Testis (tissue), 3 donors: Measurements from ENCODE around the gene RNF141. TPM values are rescaled to one million over a fixed set of nuclear protein-coding genes. Genes with fewer than 3 reads are reported as not detected.

Experiments used
- DNase-seq: peaks from one replicate; pipeline ENCODE4 v3.0.0-alpha.2; 2019
- H3K27ac ChIP-seq, 2 donors: fragments of 200-600 bp; sonication (generic); one replicate each; pipeline ENCODE4 v1.5.1; 2019
- H3K27me3 ChIP-seq: fragments of 200-600 bp; sonication (generic); one replicate; pipeline ENCODE4 v1.5.1; 2019
- H3K36me3 ChIP-seq: fragments of 200-600 bp; sonication (generic); one replicate; pipeline ENCODE4 v1.5.1; 2017; ENCODE audit warnings: low read depth; ENCODE audit errors: missing control alignments
- H3K4me1 ChIP-seq: fragments of 200-600 bp; sonication (generic); one replicate; pipeline ENCODE4 v1.5.1; 2019
- H3K4me3 ChIP-seq, 2 donors: fragments of 200-600 bp; sonication (generic); one replicate each; pipeline ENCODE4 v1.5.1; 2017 to 2019
- H3K9me3 ChIP-seq: fragments of 200-600 bp; sonication (generic); one replicate; pipeline ENCODE4 v1.5.1; 2017
- CTCF ChIP-seq, 3 experiments: fragments of 450-650 bp in 2 of 3; fragments of 200-600 bp in 1 of 3; sonication (generic) in 1 of 3; IDR thresholded peaks; one replicate each; pipeline ENCODE4 v1.5.1; 2016 to 2019; ENCODE audit warnings: antibody characterized with exemption in 3 of 3, mild to moderate bottlenecking in 2 of 3, moderate library complexity in 1 of 3
- POLR2A ChIP-seq: fragments of 450-650 bp; IDR thresholded peaks from one replicate; pipeline ENCODE4 v1.6.1; 2017; ENCODE audit warnings: antibody characterized with exemption, mild to moderate bottlenecking, moderate library complexity
- WGBS, 2 donors: methylation state at CpG; one replicate each; pipeline ENCODE4 v1.1.5; 2018; 5-methylcytosine and 5-hydroxymethylcytosine counted together
- intact Hi-C: fragments of 100-400 bp; cut with DNase I; formaldehyde crosslinking; loops from one replicate; pipeline ENCODE4 v1.15.1; 2023; ENCODE audit warnings: low total_unique reads
- polyA plus RNA-seq: library from polyadenylated mRNA; stranded (reverse); fragments of 350-450 nt; fragmentation: Illumina TruSeq; extraction: RNeasy Lipid Tissue Mini Kit (QIAGEN cat#74804); gene quantifications from one replicate; pipeline ENCODE4 v1.2.3, GENCODE V29; 2014; ENCODE audit warnings: low read depth, low replicate concordance; ENCODE audit not compliant: insufficient read depth
- total RNA-seq, 2 donors: library from RNA; depleted of rRNA; stranded (reverse); fragments of >200 nt; gene quantifications; one replicate each; pipeline ENCODE4 v1.2.3, GENCODE V29; 2016

RNF141 gene
- total and polyA plus RNA-seq, 3 donors from 2014 or later: 63.1 to 172 (median 91.3) TPM

- Histone ChIP-seq H3K36me3 (no peaks in the 10 kb centered on the region), H3K27me3 (no peaks in the 10 kb centered on the region), H3K9me3 (no peaks in the 10 kb centered on the region), H3K4me3 (no peak overlapping the region), H3K27ac (no peak overlapping the region), H3K4me1 (no peaks in the 10 kb centered on the region)
- WGBS, 2 donors: 92 to 95% methylated on average over 17 to 20 of the region's 20 CpGs
- DNase-seq: no peak
- intact Hi-C loops: no loop called here
- TF ChIP-seq CTCF (IDR thresholded peaks at IDR 0.05) (no peak), POLR2A (no peak)
Observed at GRCh38 chr11:10500757-10501684, 40.0 kb downstream of the RNF141 start.

GRCh38 chr11:10499874-10500601, 40.9 kb downstream of the RNF141 start:
- H3K4me1 ChIP-seq: no peaks in the 10 kb centered on the region
- no peaks in the 10 kb centered on the region for H3K27me3 ChIP-seq
- H3K27ac ChIP-seq: no peak overlapping the region
- no peaks in the 10 kb centered on the region for H3K9me3 ChIP-seq
- no peak for DNase-seq
- no peak overlapping the region for H3K4me3 ChIP-seq
- H3K36me3 ChIP-seq: no peaks in the 10 kb centered on the region
- intact Hi-C loops: no loop called here
- TF ChIP-seq POLR2A: no peak
- TF ChIP-seq CTCF (IDR thresholded peaks at IDR 0.05): no peak
- 57 to 91% methylated on average over 4 to 15 of the region's 15 CpGs for WGBS, 2 donors

- Histone ChIP-seq H3K4me1 (no peaks in the 10 kb centered on the region), H3K27ac (no peak overlapping the region), H3K4me3 (no peak overlapping the region), H3K36me3 (no peaks in the 10 kb centered on the region), H3K27me3 (no peaks in the 10 kb centered on the region), H3K9me3 (no peaks in the 10 kb centered on the region)
- intact Hi-C loops: no loop called here
- whole genome bisulfite sequencing, 2 donors: 95 to 99% methylated on average over 5 of the region's 5 CpGs
- no peak for DNase-seq
- TF ChIP-seq CTCF (IDR thresholded peaks at IDR 0.05) (no peak), POLR2A (no peak)
Observed at GRCh38 chr11:10499452-10499851, 41.5 kb downstream of the RNF141 start.

- whole genome bisulfite sequencing, 2 donors: 90 to 92% methylated on average over 5 to 10 of the region's 10 CpGs
- Histone ChIP-seq H3K4me3 (no peak overlapping the region), H3K27ac (no peak overlapping the region), H3K36me3 (no peaks in the 10 kb centered on the region), H3K9me3 (no peaks in the 10 kb centered on the region), H3K4me1 (no peaks in the 10 kb centered on the region), H3K27me3 (no peaks in the 10 kb centered on the region)
- no peak for DNase-seq
- TF ChIP-seq CTCF (IDR thresholded peaks at IDR 0.05): no peak
- TF ChIP-seq POLR2A: no peak
- intact Hi-C loops: no loop called here
Observed at GRCh38 chr11:10498426-10499250, 42.3 kb downstream of the RNF141 start.
